Activated effector memory CD4-positive, alpha-beta T cell treated with Interleukin-2 at 50 U/mL for 16 hours (primary cell): ENCODE results near the gene PDGFC.
"Not testable (repeated sequence)": the region's sequence is repeated elsewhere in the genome, so short reads cannot be mapped to it uniquely, and the experiment has no call there.

Experiments used
- DNase-seq: peaks from one replicate; pipeline ENCODE4 v3.0.0-alpha.2; 2020

PDGFC gene

DNA sequence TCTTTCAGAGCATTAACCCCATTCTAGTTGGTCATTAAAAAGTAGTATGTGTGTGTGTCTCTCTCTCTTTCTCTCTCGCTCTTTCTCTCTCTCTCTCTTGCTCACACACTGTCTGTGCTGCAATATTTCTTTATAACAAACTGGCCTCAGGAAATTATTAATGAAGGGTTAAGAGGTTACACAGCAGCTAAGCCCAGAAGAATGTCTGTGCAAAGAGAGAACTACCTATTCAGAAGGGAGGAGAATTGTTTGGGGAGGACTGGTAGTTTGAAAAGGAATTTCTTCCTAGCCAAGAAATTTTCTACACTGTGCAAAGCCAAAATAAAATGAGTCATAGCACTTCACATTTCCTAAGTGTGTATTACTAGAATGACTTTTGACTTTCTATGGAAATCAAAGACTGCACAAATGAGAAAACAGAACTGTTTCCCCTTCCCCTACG is 22.2 kb downstream of the PDGFC start:
- no peak for DNase-seq

DNA sequence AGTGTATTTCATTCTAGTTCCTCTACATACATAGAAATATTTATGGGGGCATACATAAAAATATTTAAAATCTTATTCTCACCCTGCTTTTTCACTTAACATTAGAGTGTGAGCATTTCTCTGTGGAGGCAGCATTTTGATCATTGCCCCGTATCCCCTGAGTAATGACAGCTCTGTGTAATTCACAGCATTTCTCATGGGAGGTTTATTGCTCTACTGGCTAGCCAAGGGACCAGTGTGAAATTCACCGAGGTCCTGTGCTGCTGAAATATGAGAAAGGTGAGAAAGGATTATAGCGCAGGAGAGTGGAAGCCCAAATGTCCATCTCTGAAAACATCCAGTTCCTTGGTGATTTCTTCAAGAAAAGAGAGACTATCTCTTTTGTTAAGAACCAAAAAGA is 22.9 kb downstream of the PDGFC start:
- no peak for DNase-seq

DNA sequence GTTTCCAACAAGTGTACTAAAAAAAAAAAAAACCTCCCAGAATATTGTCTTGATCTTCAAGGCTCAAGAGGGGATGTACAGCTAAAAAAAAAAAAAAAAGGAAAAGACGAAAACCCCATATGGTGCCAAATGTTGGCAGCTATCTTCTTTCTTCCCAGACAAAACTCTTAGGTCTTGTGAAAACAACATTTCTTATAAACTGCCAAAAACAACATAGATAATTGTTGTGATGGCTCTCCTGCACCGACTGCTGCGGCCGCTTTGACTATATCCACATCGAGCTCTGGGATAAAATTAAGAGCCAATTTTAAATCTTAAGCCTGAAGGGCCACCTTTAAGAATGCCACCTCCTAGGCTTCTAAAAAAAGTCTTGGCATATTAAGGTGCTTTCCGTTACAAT is 23.5 kb downstream of the PDGFC start:
- no peak for DNase-seq

DNA sequence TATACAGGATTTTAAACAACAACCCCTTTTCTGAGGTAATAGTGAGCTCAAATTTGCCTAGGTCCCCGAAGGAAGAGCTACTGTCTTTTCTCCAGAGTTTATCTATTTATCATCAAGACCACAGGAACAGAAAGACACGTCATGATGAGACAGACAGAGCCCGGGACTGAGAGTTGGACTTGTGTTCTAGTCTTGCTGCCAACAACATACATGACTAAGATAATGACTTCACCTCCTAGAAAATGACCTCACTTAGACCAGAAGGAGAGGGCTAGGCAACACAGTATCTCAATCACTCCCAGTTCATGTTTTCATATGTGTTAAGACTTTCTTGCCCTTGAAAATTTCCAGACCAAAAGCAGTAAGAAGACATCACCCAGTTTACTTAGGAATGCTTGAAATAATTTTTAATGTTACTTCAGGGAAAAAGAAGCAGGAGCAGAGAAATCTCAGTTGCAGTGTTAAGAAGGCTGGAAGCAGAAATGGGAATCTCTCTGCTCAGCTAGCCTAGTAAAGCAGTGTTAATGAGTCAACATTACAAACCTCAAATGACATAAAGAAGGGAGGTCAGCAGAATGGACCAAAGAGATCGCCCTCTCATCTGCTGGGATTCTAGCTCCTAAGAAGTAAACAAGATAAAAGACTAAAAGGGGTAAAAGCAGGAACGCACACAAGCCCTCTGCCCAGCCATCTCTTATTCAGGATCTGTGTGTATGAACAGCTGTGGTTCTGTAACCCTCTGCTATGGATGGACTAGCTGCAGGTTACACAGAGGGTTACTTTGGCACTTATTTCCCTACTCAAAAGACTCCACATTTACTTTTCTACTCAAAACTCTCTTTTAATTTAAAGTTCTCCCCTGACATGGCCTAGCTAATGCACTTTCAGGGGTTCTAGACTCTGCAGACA is 24.8 kb downstream of the PDGFC start:
- DNase-seq = no peak

DNA sequence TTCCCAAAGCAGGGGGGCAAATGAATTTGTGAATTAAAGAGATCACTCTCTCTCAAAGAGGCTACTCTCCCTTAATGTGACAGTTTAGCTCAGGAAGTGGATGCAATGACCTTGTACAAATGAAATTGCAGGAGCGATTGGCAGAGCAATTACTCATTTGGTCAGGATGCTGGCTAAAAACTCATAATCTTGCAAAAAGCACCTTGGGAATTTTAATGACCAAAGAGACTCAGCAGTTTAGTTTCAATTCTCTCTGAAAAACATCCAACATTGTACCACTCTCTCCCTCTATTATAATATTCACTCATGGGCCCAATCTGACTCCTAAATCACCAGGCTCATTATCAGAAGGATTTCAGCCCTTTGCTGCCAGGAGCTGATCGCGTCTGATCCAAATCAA is 26.1 kb downstream of the PDGFC start:
- DNase-seq = no peak

DNA sequence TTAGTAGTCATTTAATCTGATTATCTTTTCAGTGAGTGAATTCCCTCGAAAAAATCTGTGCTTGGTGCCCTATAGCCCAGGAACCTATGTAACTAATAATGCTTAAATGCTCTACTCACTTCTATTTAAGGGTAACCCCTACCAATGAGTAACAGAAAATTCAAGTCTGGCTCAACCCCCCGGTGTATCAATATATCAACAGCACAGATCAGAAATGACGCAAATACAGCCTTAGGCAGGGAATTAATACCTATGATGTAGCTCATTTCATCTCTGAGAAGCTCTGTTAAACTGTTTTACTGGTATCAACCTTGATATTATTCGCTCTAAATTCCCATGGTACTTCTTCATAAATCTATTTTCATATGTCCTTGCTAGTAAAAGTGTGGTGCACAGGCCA is 28.6 kb downstream of the PDGFC start:
- no peak for DNase-seq

DNA sequence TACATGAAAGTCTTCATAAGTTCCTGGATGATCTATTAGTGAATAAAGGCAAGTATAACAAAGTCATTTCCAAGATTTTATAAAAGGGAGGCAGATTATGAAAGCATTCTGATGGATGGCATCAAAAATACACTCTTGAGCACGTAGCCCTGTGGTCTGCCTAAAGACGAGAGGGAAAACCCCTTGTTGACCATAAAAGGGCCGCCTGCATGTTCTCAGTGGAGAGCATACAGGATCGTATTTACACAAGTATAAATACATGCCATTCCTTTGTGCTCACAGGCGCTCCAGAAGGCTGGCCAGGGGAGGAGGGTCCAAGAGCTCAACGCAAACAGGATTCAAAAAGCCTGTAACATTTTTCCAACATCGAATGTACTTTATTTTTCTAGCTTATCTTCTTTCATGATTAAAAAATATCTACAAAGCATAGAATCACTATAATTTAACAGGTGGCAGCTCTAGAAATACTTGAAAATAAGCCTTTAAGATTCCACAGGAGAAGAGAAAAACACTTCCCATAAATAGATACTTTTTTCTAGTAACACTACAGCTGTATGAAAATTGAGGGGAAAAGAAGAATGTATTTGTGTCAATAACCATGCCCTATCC is 29.6 kb downstream of the PDGFC start:
- no peak for DNase-seq

DNA sequence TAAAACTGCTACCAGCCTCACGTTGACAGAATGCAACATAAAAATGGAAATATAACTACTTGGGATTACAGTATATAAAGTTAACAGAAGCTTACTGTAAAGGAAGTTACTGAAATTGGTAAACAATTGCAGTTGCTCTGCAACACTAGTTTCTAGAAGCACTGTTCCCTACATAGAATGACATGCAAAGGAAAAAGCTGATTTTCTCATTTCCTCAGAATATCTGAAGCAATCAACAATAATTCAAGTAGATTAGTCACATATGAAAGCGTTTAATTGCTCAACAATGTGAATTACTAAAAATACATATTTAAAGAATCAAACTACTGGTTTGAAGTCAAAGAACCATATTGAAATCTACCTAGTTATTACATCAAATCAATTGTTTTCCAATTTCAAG is 31.8 kb downstream of the PDGFC start:
- DNase-seq = no peak

DNA sequence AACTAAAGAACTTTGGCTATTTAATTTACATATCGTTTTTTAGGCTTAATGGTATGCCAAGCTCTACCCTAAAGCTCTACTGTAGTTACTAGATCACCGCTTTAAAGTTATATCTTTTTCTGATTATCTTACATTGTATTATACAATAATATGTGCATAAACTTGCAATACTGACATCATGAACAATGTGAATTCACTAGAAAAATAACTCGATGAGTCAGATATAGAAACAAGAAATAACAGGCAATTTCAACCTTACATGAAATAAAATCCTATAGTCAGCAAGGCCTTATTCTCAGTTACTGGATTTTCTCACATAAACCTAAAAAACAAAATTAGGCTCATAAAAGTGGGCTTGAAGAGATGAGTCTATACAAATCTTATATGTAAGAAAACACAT is 32.5 kb downstream of the PDGFC start:
- no peak for DNase-seq

DNA sequence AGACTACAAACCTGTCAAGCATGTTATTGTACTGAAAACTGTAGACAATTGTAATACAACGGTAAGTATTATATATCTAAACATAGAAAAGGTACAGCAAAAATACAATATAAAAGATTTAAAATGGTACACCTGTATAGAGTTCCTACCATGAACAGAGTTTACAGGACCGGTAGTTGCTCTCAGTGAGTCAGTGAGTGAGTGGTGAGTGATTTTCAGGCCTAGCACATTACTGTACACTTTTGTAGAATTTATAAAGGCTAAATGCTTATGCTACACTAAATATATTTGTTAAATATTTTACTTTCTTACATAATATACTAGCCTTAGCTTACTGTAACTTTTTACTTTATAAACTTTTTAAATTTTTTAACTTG is 37.4 kb downstream of the PDGFC start:
- DNase-seq = no peak

DNA sequence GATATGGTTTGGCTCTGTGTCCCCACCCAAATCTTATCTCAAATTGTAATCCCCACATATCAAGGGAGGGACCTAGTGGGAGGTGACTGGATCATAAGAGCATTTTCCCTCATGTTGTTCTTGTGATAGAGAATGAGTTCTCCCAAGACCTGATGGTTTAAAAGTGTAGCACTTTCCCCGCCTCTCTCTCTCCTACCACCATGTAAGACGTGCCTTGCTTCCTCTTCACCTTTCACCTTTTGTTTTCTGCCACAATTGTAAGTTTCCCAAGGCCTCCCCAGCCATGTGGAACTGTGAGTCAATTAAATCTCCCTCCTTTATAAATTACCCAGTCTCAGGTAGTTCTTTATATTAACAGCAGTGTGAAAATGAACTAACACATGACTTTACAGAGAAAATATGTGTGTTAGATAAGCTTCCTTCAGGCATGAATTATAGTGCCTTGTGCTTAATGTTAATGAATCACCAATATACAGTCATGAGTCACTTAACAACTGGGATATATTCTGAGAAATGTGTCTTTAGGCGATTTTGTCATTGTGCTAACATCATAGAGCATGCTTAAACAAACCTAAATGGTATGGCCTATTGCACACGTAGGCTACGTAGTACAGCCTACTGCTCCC is 37.9 kb downstream of the PDGFC start:
- DNase-seq = no peak

DNA sequence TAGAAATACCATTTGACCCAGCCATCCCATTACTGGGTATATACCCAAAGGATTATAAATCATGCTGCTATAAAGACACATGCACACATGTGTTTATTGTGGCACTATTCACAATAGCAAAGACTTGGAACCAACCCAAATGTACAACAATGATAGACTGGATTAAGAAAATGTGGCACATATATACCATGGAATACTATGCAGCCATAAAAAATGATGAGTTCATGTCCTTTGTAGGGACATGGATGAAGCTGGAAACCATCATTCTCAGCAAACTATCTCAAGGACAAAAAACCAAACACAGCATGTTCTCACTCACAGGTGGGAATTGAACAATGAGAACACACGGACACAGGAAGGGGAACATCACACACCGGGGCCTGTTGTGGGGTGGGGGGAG is 39.2 kb downstream of the PDGFC start:
- not testable (repeated sequence) for DNase-seq

DNA sequence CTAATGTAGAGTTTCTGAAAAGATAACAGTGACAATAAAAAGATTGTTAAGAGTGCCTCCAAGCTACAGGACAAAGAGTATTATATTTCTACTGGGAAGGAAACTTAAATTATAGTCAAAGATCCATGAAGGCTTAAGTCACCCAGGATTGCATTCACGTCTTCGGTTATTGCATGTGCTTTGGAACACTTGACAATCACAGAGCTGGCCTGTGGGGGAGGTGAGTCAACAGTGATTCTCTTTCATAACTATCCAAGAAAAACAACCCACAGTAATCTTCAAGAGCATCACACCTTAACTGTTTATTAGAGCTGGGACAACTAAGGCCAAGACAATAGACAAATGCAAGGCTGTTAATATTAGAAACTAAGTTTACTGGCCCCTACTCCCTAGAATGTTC is 40.3 kb downstream of the PDGFC start:
- DNase-seq = no peak

DNA sequence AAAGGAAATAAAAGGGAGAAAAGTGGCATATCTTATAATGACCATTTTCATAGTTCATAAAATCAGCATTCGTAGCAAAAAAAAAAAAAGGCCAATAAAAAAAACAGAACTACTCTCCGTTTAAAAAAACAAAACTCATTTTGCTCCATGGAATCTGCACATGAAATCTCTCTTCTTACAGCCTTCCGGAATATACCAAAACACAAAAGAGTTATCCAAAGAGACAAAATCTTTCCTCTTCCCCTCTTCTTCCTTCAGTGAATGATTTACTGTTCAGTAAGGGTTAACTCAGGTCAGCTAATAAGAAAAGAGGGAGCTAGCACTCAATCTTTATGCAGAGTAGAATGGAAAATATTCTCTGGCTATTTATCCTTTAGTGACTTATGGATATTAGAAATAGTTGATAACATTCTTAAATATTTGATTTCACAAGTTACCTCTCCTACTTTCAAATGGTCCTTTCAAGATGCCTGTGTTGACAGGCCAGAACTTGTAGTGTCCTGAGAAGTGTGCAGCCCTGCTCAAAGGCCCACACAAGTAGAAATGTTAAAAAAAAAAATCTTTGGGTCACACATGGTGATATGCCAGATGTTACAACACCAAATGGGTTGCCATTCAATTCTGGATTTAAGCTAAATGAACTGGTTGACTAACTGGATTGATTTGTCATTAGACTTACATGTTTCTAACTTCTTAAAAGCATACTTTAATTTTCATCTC is 42.1 kb downstream of the PDGFC start:
- no peak for DNase-seq

DNA sequence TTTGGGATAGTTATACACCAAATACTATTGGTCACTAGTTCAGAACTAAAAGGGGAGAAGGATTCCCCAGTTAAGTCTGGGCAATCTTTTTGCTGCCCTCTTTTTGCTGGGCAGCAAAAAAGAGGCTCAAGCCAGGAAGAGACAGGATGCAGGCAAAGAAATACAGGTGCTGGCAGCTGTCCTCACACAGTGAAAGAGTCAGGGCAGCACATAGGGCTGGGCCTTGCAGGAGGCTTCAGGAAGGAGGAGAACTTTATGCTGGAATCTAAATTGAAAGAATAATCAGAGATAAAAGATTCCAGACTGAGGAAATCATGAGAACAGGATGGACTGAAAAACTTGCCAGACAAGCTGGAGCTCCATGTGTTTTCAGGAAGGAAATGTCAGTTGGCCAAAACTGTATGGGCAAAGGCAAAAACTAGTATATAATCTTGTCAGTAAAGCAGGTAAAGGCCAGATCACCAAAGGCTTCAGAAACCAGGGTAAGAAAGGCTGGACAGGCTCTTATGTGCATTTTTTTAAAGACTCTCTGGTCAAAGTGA is 46.8 kb downstream of the PDGFC start:
- no peak for DNase-seq

DNA sequence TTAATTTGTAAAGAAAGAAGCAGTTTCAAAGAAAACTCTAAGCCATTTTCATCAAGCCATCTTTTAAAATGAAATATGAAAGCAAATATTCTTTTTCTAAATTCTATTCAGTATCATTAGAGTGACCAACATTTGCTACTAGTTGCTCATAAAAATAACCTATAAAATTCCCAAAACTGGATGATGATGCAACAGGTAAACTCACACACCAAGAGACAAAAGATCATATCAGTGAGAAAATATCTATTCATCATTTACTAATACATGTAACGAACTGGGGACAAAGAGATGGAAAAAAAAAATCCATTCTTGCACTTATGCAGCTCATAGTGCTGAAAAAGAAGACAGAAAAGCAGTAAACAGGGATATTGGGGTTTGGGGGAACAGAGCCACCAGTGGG is 48.1 kb downstream of the PDGFC start:
- DNase-seq = no peak

DNA sequence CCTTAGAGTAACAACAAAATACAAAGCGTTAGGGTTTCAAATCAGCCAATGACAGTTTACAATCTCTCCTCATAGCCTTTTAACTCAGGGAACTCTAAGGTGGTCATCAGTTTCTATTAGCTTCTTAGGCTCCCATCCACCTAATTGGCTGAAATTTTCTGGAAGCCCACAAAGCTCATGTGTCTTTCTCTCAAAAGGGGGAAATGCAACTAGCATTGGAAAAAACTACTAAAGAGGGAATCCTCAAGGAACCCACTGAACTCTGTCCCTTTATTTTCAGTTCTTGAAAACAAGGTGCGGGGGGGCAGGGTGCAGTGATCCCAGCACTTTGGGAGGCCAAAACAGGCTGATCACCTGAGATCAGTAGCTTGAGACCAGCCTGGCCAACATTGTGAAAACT is 56.4 kb downstream of the PDGFC start:
- no peak for DNase-seq

DNA sequence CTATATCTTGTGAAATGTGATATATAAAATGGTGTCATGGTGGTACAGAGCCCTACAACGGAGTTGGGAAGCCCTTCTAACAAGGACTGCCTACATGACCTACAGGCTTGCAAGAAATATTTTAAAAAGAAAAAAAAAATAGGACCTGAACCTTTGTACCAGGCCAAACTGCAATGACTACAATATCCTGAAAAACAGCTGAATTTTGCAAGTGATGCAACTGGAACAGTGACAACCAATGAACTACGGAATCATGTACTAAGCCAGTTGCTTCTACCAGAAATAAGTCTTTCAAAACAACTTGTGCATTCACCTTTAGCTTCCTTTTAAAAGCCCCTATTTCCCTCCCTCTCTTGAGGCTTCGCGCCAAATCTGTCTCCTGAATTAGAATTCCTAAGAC is 58.4 kb downstream of the PDGFC start:
- DNase-seq = no peak

DNA sequence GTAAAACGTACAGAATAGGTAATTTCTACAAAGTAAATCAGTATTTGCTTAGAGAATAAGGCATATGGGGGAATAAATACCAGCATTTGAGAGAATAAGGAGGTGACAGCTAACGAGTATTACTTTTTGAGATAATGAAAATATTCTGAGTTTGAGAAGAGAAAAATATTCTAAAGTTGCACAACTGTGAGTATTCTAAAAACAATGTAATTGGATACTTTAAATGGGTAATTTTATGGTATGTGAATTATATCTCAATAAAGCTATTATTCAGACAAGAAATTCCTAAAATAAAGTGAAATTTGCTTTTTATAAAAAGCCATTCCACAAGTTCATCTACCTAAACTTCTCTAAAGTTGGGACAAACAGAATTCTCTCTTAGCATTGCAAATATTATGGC is 62.6 kb downstream of the PDGFC start:
- no peak for DNase-seq

DNA sequence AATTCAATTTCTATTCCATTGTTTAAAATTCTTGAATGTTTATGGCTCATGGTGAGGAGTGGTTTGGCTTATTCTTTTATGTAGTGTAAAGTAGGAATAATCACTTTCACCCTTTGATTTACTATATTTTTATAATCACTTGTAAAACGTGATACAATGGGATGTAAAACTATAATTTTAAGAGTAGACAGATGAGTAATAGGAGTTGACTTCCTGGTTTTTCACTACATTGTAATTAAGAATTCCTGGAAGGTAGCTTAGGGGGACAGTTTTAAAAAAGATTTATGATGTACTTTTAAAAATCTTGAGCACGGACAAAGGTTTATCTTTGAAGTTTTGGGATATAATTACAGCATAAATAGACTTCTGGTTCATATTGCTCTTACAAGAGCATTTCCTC is 65.3 kb downstream of the PDGFC start:
- no peak for DNase-seq

DNA sequence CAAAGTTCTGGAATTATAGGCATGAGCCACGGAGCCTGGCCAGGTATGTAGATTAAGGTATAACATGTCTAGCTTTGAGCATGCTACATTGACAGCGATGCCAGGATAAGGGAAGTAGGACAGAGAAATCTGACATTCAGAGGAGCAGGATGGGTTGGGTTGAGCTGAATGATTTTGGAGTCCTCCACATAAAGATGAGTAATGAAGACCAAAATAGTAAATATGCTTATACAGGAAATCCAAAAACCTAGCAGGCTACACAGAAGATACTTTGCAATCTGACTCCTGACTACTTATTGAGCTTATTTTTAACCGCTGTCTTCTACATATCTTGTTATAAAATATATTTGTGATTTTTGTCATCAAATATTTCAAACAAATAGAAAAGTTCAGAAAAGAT is 69.7 kb downstream of the PDGFC start:
- DNase-seq = no peak

DNA sequence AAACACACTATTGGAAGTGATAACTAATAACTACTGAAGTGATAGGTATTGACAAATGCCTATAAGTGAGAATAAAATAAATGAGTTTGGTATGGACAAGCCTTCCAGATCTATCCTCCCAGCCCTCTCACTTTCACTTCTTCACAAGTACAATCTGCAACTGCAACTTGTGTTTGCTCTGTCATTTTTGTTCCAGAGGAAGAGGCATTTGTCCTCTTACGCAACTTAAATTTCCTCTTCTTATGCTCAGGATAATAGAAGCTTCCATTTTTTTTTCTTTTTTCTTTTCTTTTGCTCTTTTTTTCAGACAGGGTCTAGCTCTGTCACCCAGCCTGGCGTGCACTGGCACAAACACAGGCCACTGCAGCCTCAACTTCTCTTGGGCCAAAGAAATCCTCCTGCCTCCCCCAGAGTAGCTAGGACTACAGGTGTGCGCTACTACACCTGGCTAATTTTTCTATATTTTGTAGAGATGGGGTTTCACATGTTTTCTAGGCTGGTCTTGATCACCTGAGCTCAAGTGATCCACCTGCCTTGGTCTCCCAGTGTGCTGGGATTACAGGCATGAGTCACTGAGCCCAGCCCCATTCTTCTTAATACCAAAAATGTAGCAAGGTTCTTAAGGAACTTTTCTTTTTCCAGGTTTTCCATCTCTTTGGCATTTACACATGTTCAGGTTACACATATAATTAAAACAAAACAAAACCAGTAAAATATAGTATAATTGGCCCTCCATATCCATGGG is 73.1 kb downstream of the PDGFC start:
- no peak for DNase-seq

DNA sequence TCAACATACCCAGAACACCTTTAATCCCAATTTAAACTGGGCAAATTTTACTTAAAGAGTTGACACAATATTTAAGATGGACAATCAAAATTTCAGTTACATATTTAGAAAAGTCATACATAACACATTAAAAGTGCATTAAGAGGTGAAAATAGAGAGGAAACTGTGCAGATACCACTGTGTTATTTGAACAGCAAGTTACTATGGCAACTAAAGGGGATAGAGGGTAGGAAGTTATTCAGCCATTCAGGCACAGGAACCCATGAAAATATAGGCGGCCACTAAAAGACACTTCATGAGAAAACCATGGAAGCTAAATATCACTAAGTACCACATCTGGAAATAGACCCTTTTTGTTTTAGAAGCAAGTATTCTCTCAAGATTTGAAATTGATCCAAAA is 75.1 kb downstream of the PDGFC start:
- no peak for DNase-seq
